ENCODE measurements around the gene TCFL5.

The TCFL5 gene

GRCh38 chr20:62832951-62833391, 28.7 kb downstream of the TCFL5 start:
- DNase-seq (ENCODE audit: low spot score): no peak

- DNase-seq (ENCODE audit: low spot score): peak; percentile 77
These were observed 29.3 kb downstream of the TCFL5 start for GRCh38 chr20:62832212-62832922.

- DNase-seq (ENCODE audit: low spot score): no peak
These were observed 29.8 kb downstream of the TCFL5 start for GRCh38 chr20:62831854-62832211.

DNA sequence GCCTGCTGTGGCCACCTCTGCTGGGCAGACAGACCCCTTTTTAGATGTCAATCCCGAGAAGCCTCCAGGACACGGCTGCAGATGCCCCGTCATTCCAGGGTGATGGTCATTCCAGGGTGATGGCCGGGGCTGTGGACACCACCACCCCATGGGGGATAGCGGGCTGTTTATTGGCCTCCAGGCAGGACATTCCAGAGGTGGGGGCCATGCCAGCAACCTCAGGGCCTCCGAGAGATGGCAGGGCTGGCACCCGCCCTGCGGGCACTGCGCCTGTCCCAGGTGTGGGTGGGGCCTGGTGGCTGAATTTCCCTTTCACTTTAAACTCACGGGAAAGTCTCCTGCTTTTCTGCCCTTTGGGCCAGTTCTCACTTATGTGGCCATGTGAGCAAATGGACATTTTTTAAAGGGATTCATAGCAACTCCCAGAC, 30.2 kb downstream of the TCFL5 start:
- no peak for DNase-seq (ENCODE audit: low spot score)

DNA sequence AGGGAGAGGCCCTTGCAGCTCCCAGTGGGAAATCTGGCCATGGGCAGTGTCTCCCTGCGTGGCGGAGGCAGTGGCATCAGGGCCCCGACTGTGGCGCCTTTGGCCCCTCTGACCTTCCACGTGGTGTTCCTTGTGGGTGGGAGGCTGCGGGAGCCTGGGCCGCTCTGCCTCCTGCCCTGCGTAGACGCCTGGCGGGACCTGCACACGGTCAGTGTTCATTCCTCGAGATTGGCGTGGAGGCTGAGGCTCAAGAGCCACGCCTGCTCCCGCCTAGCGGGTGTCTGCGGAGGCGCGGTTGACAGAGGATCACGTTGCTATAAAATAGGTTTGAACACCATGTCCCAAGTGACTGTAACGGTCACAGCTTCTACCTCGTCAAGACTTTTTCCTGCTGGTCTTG, 30.8 kb downstream of the TCFL5 start:
- no peak for DNase-seq (ENCODE audit: low spot score)

GRCh38 chr20:62830251-62830650, 31.4 kb downstream of the TCFL5 start:
- no peak for DNase-seq (ENCODE audit: low spot score)

DNA sequence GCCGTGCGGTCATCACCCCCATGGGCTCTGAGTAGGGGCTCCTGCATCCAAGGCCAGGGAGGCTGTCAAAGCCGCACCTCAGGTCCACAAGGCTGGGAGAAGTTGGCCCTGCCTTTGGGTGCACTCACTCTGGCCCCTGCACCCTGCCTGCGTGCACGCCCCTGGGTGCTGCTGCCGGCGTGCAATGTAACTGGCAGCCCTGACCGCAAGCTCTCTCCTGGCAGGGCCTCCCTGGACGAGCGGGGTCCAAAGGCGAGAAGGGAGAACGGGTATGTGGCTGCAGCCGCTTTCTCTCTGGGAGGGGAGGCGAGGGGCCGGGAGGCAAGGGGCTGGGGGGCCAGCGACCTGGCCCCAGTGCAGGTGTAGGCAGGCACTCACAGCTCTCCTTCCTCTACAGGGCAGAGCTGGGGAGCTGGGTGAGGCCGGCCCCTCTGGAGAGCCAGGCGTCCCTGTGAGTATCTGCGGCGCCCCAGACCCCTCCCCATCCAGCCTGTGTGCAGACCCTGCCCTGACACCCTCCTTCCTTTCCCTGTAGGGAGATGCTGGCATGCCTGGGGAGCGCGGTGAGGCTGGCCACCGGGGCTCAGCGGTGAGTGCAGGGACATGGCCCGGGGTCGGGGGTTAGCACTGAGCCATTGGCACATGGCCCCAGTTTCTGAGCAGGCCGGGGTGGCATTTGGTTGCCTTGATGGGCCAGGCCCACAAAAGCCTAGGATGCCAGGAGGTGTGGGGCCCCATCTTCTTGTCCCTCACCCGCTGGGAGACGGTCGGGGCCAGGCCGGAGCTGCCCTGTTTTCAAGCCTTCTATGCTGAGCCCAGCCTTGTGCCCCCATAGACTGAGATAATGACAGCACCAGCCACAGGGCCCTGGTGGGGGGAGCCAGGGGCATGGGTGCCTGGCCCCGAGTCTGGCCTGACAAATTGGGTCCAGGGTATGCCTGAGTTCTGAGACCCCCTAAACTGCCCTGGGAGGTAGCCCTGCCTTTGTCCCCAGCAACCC, 32.1 kb downstream of the TCFL5 start:
- DNase-seq (ENCODE audit: low spot score): no peak

DNA sequence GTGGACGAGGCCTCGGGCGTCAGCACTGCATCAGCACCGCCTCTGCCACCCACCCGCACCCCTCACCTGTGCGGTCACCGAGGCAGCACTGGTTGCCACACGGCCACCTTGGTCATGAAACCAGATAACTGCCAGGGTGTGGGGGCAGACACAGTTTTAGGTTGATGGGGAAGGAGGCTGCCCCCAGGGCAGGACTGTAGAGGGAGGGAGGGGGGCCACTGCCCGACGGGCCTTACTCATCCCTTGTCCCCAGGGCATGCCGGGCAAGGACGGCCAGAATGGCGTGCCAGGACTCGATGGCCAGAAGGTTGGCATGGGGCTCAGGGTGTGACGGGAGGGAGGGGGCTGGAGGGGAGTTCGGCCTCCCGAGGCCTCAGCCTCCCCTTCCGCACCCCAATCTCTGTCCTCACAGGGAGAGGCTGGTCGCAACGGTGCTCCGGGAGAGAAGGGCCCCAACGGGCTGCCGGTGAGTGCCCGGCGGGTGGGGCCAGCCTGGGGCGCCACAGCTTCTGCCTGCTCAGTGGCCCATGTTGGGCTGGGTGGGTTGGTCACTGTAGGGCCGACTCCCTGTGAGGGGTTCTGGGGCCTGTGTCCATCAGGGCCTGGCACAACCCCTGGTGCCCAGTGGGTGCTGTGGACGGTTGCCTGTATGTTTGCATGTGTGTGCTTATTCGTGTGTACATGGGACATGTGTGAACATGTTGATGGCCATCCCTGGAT, 33.0 kb downstream of the TCFL5 start:
- no peak for DNase-seq (ENCODE audit: low spot score)

DNA sequence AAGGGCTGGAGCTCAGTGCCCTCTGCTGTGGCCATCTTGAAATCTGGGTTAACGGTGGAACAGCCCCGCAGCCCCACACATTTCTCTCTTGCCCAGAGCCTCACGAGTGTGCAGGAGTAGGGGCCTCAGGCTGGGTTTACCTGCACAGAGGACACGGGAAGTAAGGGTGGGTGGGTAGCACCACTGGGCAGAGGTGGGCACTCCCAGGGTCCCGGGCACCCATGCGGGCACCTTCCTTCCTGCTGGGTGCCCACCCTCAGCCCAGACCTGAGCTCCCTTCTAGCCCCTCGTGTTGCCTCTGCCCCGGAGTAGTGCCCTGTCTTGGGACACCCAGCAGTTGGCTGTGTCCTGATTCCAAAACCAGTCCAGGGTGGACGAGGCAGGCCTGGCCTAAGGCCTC, 33.6 kb downstream of the TCFL5 start:
- DNase-seq (ENCODE audit: low spot score): no peak

- DNase-seq (ENCODE audit: low spot score): no peak
These were observed 34.1 kb downstream of the TCFL5 start for GRCh38 chr20:62827311-62828038.

DNA sequence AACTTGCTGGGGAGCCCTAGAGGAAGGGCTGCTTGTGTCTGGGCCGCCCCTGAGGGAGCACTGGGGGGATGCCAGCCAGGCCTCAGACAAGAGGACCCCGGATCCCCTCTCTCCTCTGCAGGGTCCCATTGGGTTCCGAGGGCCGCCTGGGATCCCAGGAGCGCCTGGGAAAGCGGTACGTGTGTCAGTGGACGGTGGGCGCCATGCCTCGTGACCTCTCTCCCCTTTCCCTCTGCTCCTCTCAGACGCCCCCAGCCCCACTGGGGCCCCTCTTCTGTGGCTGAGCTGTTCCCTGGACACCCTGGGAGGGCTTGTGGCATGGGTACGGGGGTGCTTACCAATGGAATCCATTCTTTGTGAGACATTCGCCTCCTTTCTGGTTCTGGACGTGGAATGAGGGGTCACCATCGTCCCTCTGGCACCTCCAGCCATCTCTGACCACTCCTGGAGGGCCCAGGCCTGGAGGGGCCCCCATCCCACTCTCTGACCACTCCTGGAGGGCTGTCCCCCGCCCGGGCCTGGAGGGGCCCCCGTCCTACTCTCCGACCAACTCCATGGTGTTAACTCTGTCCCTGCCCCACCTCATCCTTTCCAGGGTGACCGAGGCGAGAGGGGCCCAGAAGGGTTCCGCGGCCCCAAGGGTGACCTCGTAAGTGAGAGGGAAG, 34.8 kb downstream of the TCFL5 start:
- DNase-seq (ENCODE audit: low spot score): no peak

DNA sequence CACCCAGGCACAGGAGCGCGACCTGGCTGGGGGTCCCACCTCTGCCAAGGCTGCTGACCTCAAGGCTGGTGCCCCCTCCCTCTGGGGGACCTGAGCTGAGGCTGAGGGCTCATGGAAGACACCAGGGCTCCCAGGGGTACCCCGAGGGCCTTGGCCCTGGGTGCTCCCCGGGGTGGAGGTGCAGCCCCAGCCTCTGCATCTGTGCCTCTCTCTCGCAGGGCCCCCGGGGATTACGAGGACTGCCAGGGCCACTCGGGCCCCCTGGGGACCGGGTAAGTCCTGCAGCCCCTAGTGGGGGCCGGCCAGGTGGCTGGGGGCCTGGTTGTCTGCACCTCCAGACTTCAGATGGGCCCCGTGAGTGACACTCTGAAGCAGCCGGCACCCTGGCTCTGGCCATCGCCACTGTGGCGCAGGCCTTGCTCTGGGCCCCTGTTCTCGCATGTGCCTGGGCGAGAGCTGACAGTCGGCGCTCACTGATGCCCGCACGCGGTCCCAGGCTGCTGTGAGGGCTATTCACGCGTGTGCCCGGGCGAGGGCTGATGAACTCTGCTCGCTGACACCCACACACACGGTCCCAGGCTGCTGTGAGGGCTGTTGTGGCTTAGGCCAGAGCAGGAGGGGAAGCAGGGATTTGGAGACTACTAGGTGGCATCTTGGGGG, 35.5 kb downstream of the TCFL5 start:
- DNase-seq (ENCODE audit: low spot score): no peak

DNA sequence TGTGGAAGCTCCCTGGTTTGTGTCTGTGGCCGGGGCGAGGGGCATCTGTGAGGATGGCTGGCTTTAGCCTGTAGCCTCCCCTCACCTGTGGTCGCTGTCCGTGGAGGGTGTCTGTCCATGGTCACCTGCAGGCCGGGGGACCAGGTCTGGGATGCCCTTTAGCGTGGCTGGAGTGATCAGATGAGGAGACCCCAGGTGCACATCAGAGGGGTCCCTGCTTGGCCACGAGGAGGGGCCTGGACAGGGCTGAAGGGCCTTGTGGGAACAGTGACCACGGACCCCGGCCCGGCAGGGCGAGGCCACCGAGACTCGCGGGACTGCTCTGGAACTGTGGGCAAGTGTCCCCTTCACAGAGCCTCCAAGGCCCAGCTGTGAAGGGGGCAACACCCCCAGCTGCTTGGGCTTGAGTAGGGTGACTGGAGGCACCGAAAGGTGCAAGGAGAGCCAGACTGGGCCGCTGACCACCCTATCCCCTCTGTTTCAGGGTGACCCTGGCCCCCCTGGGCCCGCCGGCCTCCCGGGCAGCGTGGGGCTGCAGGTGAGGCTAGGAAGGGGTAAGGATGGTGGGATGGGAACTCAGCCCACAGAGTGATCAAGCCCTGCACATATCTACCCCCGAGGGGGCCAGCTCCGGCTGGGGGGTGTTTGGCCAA, 36.2 kb downstream of the TCFL5 start:
- no peak for DNase-seq (ENCODE audit: low spot score)

GRCh38 chr20:62824476-62825332, 36.9 kb downstream of the TCFL5 start:
- no peak for DNase-seq (ENCODE audit: low spot score)

- no peak for DNase-seq (ENCODE audit: low spot score)
These were observed 37.7 kb downstream of the TCFL5 start for GRCh38 chr20:62823688-62824475.

DNA sequence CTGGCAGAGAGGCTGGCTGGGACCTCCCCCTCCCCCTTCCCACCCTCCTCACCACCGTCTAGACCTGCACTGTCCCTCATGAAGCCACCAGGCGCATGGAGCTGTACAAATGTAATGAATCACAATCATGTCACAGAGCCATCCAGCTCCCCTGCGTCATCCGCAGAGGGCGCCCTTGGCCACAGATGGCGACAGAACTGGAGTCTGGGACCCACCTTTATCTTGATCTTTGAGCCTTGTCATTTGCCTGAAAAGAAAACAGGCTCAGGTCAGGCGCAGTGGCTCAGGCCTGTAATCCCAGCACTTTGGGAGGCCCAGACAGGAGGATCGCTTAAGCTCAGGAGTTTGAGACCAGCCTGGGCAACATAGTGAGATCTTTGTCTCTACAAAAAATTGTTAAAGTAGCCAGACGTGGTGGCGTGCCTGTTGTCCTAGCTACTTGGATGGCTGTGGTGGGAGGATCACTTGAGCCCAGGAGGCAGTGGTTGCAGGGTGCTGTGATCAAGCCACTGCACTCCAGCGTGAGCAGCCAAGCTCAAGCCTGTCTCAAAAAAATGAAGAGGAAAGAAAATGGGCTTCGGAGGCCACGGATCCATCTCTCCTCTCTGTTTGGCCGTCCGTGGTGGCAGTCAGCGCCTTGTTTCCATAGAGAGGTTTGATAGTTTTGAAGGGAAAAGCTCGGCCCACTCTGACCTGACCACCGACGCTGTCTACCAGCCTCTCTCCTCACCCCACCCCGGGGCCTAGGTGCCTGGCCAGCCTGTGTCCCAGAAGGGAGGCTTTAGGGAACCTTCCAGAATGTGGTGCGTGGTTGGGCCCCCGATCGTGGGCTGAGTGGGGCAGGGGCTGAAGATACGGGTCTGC, 38.6 kb downstream of the TCFL5 start:
- DNase-seq (ENCODE audit: low spot score): peak; percentile 62

DNA sequence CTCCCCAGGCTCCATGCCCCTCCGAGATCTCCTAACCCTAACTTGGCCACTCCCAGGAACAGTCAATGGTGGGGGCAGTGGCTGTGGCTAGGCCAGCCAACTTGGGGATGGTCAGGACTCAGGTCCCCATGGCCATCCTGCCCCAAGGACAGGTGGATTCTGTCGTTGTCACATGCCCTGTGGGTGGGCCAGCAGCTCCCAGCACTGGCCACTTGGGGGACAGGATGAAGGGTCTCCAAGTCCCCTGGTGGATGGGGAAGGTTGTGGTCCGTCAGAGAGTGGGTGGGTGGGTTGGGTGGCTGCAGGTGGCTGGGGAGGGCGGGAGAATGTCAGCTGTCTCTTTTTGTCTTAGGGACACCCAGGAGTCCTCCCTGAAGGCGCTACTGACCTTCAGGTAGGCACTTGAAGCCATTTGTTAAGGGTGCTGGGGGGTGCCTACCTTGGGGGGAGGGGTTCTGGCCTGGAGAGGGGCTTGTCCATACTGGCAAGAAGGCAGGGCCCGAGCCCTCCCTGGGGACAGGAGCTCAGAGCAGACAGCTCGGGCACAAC, 39.3 kb downstream of the TCFL5 start:
- no peak for DNase-seq (ENCODE audit: low spot score)

Data from hematopoietic multipotent progenitor cell treated with erythropoietin and hydrocortisone succinate and interleukin-3 and kit ligand, for 17 days (in vitro differentiated cells).